K562 (cell line): ENCODE measurements around the gene CRACR2B. TPM values are rescaled to one million over a fixed set of nuclear protein-coding genes. Genes with fewer than 3 reads are reported as not detected.
A peak's percentile ranks its signal among the peaks of the same experiment; 100 is the strongest.

Experiments used
- BDP1 ChIP-seq: IDR thresholded peaks from 3 replicates; pipeline ENCODE4 v1.6.1; 2011; ENCODE audit not compliant: insufficient read length, insufficient read depth
- ETV6 ChIP-seq, 3 experiments: fragments of 150-350 bp in 1 of 3; sonication (generic) in 1 of 3; formaldehyde crosslinking in 1 of 3; IDR thresholded peaks; 2 replicates each; pipeline versions ENCODE4 v1.6.1 to v1.8.0; 2014 to 2022; ENCODE audit warnings: borderline replicate concordance in 2 of 3, low read depth in 2 of 3, antibody characterized with exemption in 1 of 3, low read length in 1 of 3, mild to moderate bottlenecking in 1 of 3, missing genetic modification reagents in 1 of 3
- HDGF ChIP-seq: fragments of 450-650 bp; IDR thresholded peaks from 2 replicates; pipeline ENCODE4 v1.6.1; 2016
- ID3 ChIP-seq, 2 experiments: fragments of 250-450 bp in 1 of 2; fragments of 450-650 bp in 1 of 2; sonication (Bioruptor Pico) in 1 of 2; IDR thresholded peaks; 2 replicates each; pipeline versions ENCODE4 v1.6.1 to v1.8.0; 2016 to 2021; ENCODE audit warnings: mild to moderate bottlenecking in 2 of 2, moderate library complexity in 2 of 2, missing compliant biosample characterization in 1 of 2, missing genetic modification characterization in 1 of 2
- NCOA6 ChIP-seq: fragments of 450-650 bp; IDR thresholded peaks from 2 replicates; pipeline ENCODE4 v1.6.1; 2017; ENCODE audit warnings: mild to moderate bottlenecking
- PHF21A ChIP-seq: fragments of 450-650 bp; IDR thresholded peaks from 2 replicates; pipeline ENCODE4 v1.6.1; 2017; ENCODE audit warnings: low read depth, borderline replicate concordance
- POU5F1 ChIP-seq: fragments of 150-350 bp; IDR thresholded peaks from 2 replicates; pipeline ENCODE4 v1.6.1; 2014; ENCODE audit warnings: borderline replicate concordance, low read length, low read depth, mild to moderate bottlenecking; ENCODE audit not compliant: partially characterized antibody
- RBM14 ChIP-seq: fragments of 200-400 bp; formaldehyde crosslinking; IDR thresholded peaks from 2 replicates; pipeline ENCODE4 v1.6.1; 2018; ENCODE audit warnings: low read depth, mild to moderate bottlenecking, low read length, moderate library complexity, borderline replicate concordance; ENCODE audit not compliant: insufficient read depth
- SAFB2 ChIP-seq: fragments of 200-400 bp; formaldehyde crosslinking; IDR thresholded peaks from 2 replicates; pipeline ENCODE4 v1.6.1; 2018; ENCODE audit warnings: borderline replicate concordance, low read length, low read depth, moderate library complexity; ENCODE audit not compliant: severe bottlenecking
- SIN3A ChIP-seq, 2 experiments: fragments of 150-350 bp in 1 of 2; IDR thresholded peaks; 2 replicates each; pipeline ENCODE4 v1.6.1; 2011 to 2016; ENCODE audit warnings: borderline replicate concordance in 2 of 2, low read depth in 2 of 2, low read length in 2 of 2, mild to moderate bottlenecking in 2 of 2, moderate library complexity in 2 of 2; ENCODE audit not compliant: control insufficient read depth in 1 of 2
- SIRT6 ChIP-seq: IDR thresholded peaks from one replicate; pipeline ENCODE4 v1.6.1; 2012; ENCODE audit warnings: low read depth, mild to moderate bottlenecking, control low read depth, inconsistent platforms, low read length, moderate library complexity
- SIX5 ChIP-seq, 2 experiments: IDR thresholded peaks; 2 replicates each; pipeline ENCODE4 v1.6.1; 2011; ENCODE audit warnings: low read length in 2 of 2, borderline replicate concordance in 1 of 2, low read depth in 1 of 2, mild to moderate bottlenecking in 1 of 2, moderate library complexity in 1 of 2; ENCODE audit not compliant: insufficient read depth in 1 of 2
- TEAD2 ChIP-seq: fragments of 450-650 bp; IDR thresholded peaks from 2 replicates; pipeline ENCODE4 v1.6.1; 2016; ENCODE audit warnings: missing genetic modification characterization, control low read depth, missing compliant biosample characterization
- ZNF3 ChIP-seq: fragments of 250-450 bp; sonication (Bioruptor Pico); IDR thresholded peaks from 2 replicates; pipeline ENCODE4 v1.5.0; 2021; ENCODE audit warnings: mild to moderate bottlenecking, moderate library complexity
- ZNF354B ChIP-seq: fragments of 250-450 bp; sonication (Bioruptor Pico); IDR thresholded peaks from 2 replicates; pipeline ENCODE4 v1.4.0; 2020
- ZNF436 ChIP-seq: fragments of 250-450, 450-650 bp; sonication (Bioruptor Pico); formaldehyde crosslinking; IDR thresholded peaks from 2 replicates; pipeline ENCODE4 v1.7.0; 2020; ENCODE audit warnings: mild to moderate bottlenecking
- ZNF445 ChIP-seq: fragments of 250-450 bp; sonication (Bioruptor Pico); IDR thresholded peaks from 2 replicates; pipeline ENCODE4 v1.4.0; 2020; ENCODE audit warnings: low read depth, mild to moderate bottlenecking, moderate library complexity
- ZNF507 ChIP-seq: conservative IDR thresholded peaks from 2 replicates; pipeline ENCODE4 v1.6.1; 2017; ENCODE audit warnings: missing genetic modification characterization, missing compliant biosample characterization
- polyA plus RNA-seq, 8 experiments: library from polyadenylated mRNA; depleted of rRNA in 4 of 8; stranded (reverse) in 5 of 8; unstranded in 3 of 8; fragments of >200 nt; fragmentation: Nextera tagmentation in 2 of 8; fragmentation: Illumina TruSeq in 1 of 8; extraction: Ambion mirVana in 2 of 8; extraction: Trizol in 1 of 8; gene quantifications; 2 replicates each; pipeline versions ENCODE4 v1.2.1 to v1.2.3, GENCODE V29; 2011 to 2014; ENCODE audit warnings: inconsistent platforms in 1 of 8, missing spikeins in 1 of 8
- total RNA-seq, 7 experiments: library from RNA; depleted of rRNA in 6 of 7; stranded (reverse); fragments of >200 nt in 6 of 7; fragmentation: Illumina TruSeq in 2 of 7; extraction: Trizol in 2 of 7; gene quantifications; 2 replicates each; pipeline versions ENCODE4 v1.2.1 to v1.2.3, GENCODE V29; 2011 to 2021; ENCODE audit warnings: low replicate concordance in 1 of 7
- TF ChIP-seq, protein P1 (sequence below): fragments of 450-650 bp; IDR thresholded peaks from 2 replicates; pipeline ENCODE4 v1.6.1; 2017; ENCODE audit warnings: mild to moderate bottlenecking, moderate library complexity
- TF ChIP-seq, protein P2 (sequence below): fragments of 450-650 bp; formaldehyde crosslinking; IDR thresholded peaks from 2 replicates; pipeline ENCODE4 v1.4.0; 2020; ENCODE audit warnings: mild to moderate bottlenecking
- TF ChIP-seq, protein P3 (sequence below): fragments of 450-650 bp; IDR thresholded peaks from 2 replicates; pipeline ENCODE4 v1.6.1; 2018; ENCODE audit not compliant: partially characterized antibody

CRACR2B gene
- total and polyA plus RNA-seq, 9 of the 15 experiments (the other 6 are each of a cell fraction or from before 2014, with no cell fraction given) = 0.10 to 51.0 (median 6.0) TPM

- no peak for TF ChIP-seq ZNF445 (CRISPR knock-in tag)
- TF ChIP-seq, protein P1, sequence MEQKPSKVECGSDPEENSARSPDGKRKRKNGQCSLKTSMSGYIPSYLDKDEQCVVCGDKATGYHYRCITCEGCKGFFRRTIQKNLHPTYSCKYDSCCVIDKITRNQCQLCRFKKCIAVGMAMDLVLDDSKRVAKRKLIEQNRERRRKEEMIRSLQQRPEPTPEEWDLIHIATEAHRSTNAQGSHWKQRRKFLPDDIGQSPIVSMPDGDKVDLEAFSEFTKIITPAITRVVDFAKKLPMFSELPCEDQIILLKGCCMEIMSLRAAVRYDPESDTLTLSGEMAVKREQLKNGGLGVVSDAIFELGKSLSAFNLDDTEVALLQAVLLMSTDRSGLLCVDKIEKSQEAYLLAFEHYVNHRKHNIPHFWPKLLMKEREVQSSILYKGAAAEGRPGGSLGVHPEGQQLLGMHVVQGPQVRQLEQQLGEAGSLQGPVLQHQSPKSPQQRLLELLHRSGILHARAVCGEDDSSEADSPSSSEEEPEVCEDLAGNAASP = no peak
- TF ChIP-seq, protein P2, sequence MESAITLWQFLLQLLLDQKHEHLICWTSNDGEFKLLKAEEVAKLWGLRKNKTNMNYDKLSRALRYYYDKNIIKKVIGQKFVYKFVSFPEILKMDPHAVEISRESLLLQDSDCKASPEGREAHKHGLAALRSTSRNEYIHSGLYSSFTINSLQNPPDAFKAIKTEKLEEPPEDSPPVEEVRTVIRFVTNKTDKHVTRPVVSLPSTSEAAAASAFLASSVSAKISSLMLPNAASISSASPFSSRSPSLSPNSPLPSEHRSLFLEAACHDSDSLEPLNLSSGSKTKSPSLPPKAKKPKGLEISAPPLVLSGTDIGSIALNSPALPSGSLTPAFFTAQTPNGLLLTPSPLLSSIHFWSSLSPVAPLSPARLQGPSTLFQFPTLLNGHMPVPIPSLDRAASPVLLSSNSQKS (CRISPR knock-in tag) = no peak
- TF ChIP-seq SIRT6 = no peak
- no peak for TF ChIP-seq BDP1
- no peak for TF ChIP-seq ZNF436 (CRISPR knock-in tag)
- no peak for TF ChIP-seq ZNF354B
- TF ChIP-seq NCOA6 = no peak
- TF ChIP-seq, protein P3, sequence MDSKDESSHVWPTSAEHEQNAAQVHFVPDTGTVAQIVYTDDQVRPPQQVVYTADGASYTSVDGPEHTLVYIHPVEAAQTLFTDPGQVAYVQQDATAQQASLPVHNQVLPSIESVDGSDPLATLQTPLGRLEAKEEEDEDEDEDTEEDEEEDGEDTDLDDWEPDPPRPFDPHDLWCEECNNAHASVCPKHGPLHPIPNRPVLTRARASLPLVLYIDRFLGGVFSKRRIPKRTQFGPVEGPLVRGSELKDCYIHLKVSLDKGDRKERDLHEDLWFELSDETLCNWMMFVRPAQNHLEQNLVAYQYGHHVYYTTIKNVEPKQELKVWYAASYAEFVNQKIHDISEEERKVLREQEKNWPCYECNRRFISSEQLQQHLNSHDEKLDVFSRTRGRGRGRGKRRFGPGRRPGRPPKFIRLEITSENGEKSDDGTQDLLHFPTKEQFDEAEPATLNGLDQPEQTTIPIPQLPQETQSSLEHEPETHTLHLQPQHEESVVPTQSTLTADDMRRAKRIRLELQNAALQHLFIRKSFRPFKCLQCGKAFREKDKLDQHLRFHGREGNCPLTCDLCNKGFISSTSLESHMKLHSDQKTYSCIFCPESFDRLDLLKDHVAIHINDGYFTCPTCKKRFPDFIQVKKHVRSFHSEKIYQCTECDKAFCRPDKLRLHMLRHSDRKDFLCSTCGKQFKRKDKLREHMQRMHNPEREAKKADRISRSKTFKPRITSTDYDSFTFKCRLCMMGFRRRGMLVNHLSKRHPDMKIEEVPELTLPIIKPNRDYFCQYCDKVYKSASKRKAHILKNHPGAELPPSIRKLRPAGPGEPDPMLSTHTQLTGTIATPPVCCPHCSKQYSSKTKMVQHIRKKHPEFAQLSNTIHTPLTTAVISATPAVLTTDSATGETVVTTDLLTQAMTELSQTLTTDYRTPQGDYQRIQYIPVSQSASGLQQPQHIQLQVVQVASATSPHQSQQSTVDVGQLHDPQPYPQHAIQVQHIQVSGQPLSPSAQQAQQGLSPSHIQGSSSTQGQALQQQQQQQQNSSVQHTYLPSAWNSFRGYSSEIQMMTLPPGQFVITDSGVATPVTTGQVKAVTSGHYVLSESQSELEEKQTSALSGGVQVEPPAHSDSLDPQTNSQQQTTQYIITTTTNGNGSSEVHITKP = peak; percentile 49
- TF ChIP-seq SIX5 (IDR thresholded peaks at IDR 0.05; ENCODE audit: borderline replicate concordance in 1 of 2, insufficient read depth in 1 of 2, low read depth in 1 of 2, low read length in 2 of 2) = no peak
- TF ChIP-seq HDGF = no peak
- TF ChIP-seq ZNF3 (CRISPR knock-in tag) = no peak
- no peak for TF ChIP-seq RBM14
- no peak for TF ChIP-seq TEAD2 (tag)
- TF ChIP-seq ZNF507 (tag) = no peak
- TF ChIP-seq ETV6 (IDR thresholded peaks at IDR 0.05; ENCODE audit: borderline replicate concordance in 1 of 2, low read depth in 2 of 2, low read length in 1 of 2) = no peak
- TF ChIP-seq ETV6 (CRISPR knock-in tag; IDR thresholded peaks at IDR 0.05; ENCODE audit: borderline replicate concordance) = no peak
- TF ChIP-seq POU5F1 = no peak
- TF ChIP-seq SIN3A (IDR thresholded peaks at IDR 0.05; ENCODE audit: borderline replicate concordance in 2 of 2, control insufficient read depth in 1 of 2, low read depth in 2 of 2, low read length in 2 of 2) = no peak
- no peak for TF ChIP-seq SAFB2
- 0 out of 2 replicates have a peak, but pooled peaks have one; percentile 18 for TF ChIP-seq PHF21A
- TF ChIP-seq ID3 (CRISPR knock-in tag; IDR thresholded peaks at IDR 0.05) = no peak
- TF ChIP-seq ID3 (tag; IDR thresholded peaks at IDR 0.05) = no peak
Measured at GRCh38 chr11:875769-876301, 48.1 kb downstream of the CRACR2B start (continued).
